Spleen (tissue), 11 donors: ENCODE results near the gene BSND. TPM values are rescaled to one million over a fixed set of nuclear protein-coding genes. Genes with fewer than 3 reads are reported as not detected.
A peak's percentile ranks its signal among the peaks of the same experiment; 100 is the strongest.

Experiments used
- DNase-seq: peaks from one replicate; pipeline ENCODE4 v3.0.0-alpha.2; 2020
- H3K27ac ChIP-seq, 8 donors: fragments of 200-600 bp; sonication (generic) in 7 of 8; 1 replicate in 4 of 8; 2 replicates in 4 of 8; pipeline versions ENCODE4 v1.5.0 to v1.8.0; 2016 to 2021; ENCODE audit warnings: inconsistent platforms in 4 of 8, mild to moderate bottlenecking in 4 of 8, moderate library complexity in 1 of 8
- H3K27me3 ChIP-seq, 7 donors: fragments of 200-600 bp; sonication (generic) in 6 of 7; replicated peaks in 1 of 7; 1 replicate in 4 of 7; 2 replicates in 3 of 7; pipeline versions ENCODE4 v1.5.0 to v1.8.0; 2016 to 2021; ENCODE audit warnings: inconsistent platforms in 3 of 7, mild to moderate bottlenecking in 1 of 7
- H3K36me3 ChIP-seq, 6 donors: fragments of 200-600 bp; sonication (generic) in 5 of 6; 1 replicate in 4 of 6; 2 replicates in 2 of 6; pipeline versions ENCODE4 v1.5.0 to v1.8.0; 2016 to 2021; ENCODE audit warnings: inconsistent platforms in 2 of 6
- H3K4me1 ChIP-seq, 6 donors: fragments of 200-600 bp; sonication (generic) in 5 of 6; 1 replicate in 3 of 6; 2 replicates in 3 of 6; pipeline versions ENCODE4 v1.5.0 to v1.8.0; 2016 to 2021; ENCODE audit warnings: inconsistent platforms in 3 of 6
- H3K4me3 ChIP-seq, 8 donors: fragments of 200-600 bp; sonication (generic) in 7 of 8; 1 replicate in 4 of 8; 2 replicates in 4 of 8; pipeline versions ENCODE4 v1.5.0 to v1.8.0; 2016 to 2021; ENCODE audit warnings: inconsistent platforms in 4 of 8, mild to moderate bottlenecking in 4 of 8, moderate library complexity in 2 of 8
- H3K9me3 ChIP-seq, 8 donors: fragments of 200-600 bp; sonication (generic) in 7 of 8; 1 replicate in 4 of 8; 2 replicates in 4 of 8; pipeline versions ENCODE4 v1.5.0 to v1.8.0; 2016 to 2021; ENCODE audit warnings: inconsistent platforms in 4 of 8
- CTCF ChIP-seq, 11 experiments: fragments of 200-600 bp in 7 of 11; fragments of 450-650 bp in 4 of 11; sonication (generic) in 4 of 11; IDR thresholded peaks in 8 of 11; conservative IDR thresholded peaks in 3 of 11; 1 replicate in 7 of 11; 2 replicates in 4 of 11; pipeline versions ENCODE4 v1.4.0 to v1.8.0; 2016 to 2021; ENCODE audit warnings: antibody characterized with exemption in 11 of 11, inconsistent platforms in 4 of 11, mild to moderate bottlenecking in 1 of 11
- POLR2A ChIP-seq, 3 donors: fragments of 450-650 bp; IDR thresholded peaks; one replicate each; pipeline ENCODE4 v1.5.1; 2017; ENCODE audit warnings: antibody characterized with exemption in 3 of 3, mild to moderate bottlenecking in 1 of 3
- POLR2AphosphoS5 ChIP-seq, 3 donors: sonication (generic); formaldehyde crosslinking; IDR thresholded peaks; one replicate each; pipeline ENCODE4 v1.5.1; 2017; ENCODE audit warnings: antibody characterized with exemption in 3 of 3
- WGBS, 5 donors: extraction: QIAGEN DNeasy Blood & Tissue Kit in 3 of 5; methylation state at CpG; one replicate each; pipeline versions ENCODE4 v1.1.5 to v1.1.7; 2013 to 2018; 5-methylcytosine and 5-hydroxymethylcytosine counted together
- intact Hi-C: fragments of 100-400 bp; cut with DNase I; formaldehyde crosslinking; loops from one replicate; pipeline ENCODE4 v1.15.0; 2023; ENCODE audit warnings: low total_unique reads
- polyA plus RNA-seq, 3 donors: library from polyadenylated mRNA; stranded (reverse); fragments of 200-250 nt; gene quantifications; one replicate each; pipeline ENCODE4 v1.2.1, GENCODE V29; 2013
- total RNA-seq, 7 donors: library from RNA; depleted of rRNA in 3 of 7; stranded (reverse); fragments of >200 nt in 3 of 7; fragmentation: NEBNext Ultra II Directional in 4 of 7; extraction: Animal tissue kit (Norgen Biotek cat#: 25700) in 4 of 7; gene quantifications; one replicate each; pipeline versions ENCODE4 v1.1.0 to v1.2.1, GENCODE V29; 2016 to 2021
- donor health status: healthy with polysubstance abuse.
- donor health status: DM: no; HTN: no; CAD: no; lungs with moderate emphysema.
- donor health status: DM: no; HTN: no; CAD: no.
- donor health status: Bipolar disorder and iron deficiency.
- donor health status: healthy.
- donor health status: DM: no; HTN: no; CAD: no.
- donor health status: DM: yes; HTN: yes; CAD: no.

The BSND gene
- total and polyA plus RNA-seq, 10 donors = 0.02 to 0.20 (median 0.09) TPM; not detected in 5

GRCh38 chr1:55038552-55038838, 39.8 kb downstream of the BSND start:
- Histone ChIP-seq H3K9me3 (no peaks in the 10 kb centered on the region), H3K36me3 (no peaks in the 10 kb centered on the region), H3K4me1 (peaks cover 0 to 40% (median 13%) of the 10 kb centered on the region in 6 donors), H3K27ac (peak overlapping the region in 1 of 8 donors; percentile 62), H3K27me3 (peaks cover 0 to 87% (median 22%) of the 10 kb centered on the region in 7 donors), H3K4me3 (no peak overlapping the region)
- DNase-seq = no peak
- intact Hi-C loops = no loop called here
- TF ChIP-seq CTCF (IDR thresholded peaks at IDR 0.05 in 8 of 11, conservative IDR thresholded peaks at IDR 0.05 in 3 of 11) (no peak), POLR2AphosphoS5 (IDR thresholded peaks at IDR 0.05) (no peak), POLR2A (IDR thresholded peaks at IDR 0.05) (no peak)
- WGBS, 5 donors = 82 to 91% (median 87%) methylated on average over 3 of the region's 3 CpGs

- 36 to 49% (median 42%) methylated on average over 9 of the region's 9 CpGs for WGBS, 5 donors
- peak overlapping the region in 1 of 8 donors; percentile 72 for H3K27ac ChIP-seq
- peak overlapping the region in 2 of 8 donors; percentile 36 to 38 for H3K4me3 ChIP-seq
- H3K9me3 ChIP-seq = no peaks in the 10 kb centered on the region
- peaks cover 0 to 40% (median 13%) of the 10 kb centered on the region in 6 donors for H3K4me1 ChIP-seq
- no peak for DNase-seq
- peaks cover 0 to 82% (median 22%) of the 10 kb centered on the region in 7 donors for H3K27me3 ChIP-seq
- no peaks in the 10 kb centered on the region for H3K36me3 ChIP-seq
- intact Hi-C loops = no loop called here
- TF ChIP-seq POLR2AphosphoS5 (IDR thresholded peaks at IDR 0.05) = no peak
- TF ChIP-seq CTCF (IDR thresholded peaks at IDR 0.05 in 8 of 11, conservative IDR thresholded peaks at IDR 0.05 in 3 of 11) = no peak
- no peak for TF ChIP-seq POLR2A (IDR thresholded peaks at IDR 0.05)
Measured at GRCh38 chr1:55038974-55039341, 40.2 kb downstream of the BSND start.

GRCh38 chr1:55039342-55040082, 40.8 kb downstream of the BSND start, which contains the start of gene PCSK9:
Gene PCSK9 (plus strand): TSS chr1:55039548. CDS start chr1:55039838, 290 bp downstream.
- 2 to 6% (median 4%) methylated on average over 16 to 67 of the region's 67 CpGs for WGBS, 5 donors
- H3K27me3 ChIP-seq = peaks cover 0 to 78% (median 22%) of the 10 kb centered on the region in 7 donors
- intact Hi-C loops = no loop called here

More at GRCh38 chr1:55039342-55040082, 40.8 kb downstream of the BSND start, which contains the start of gene PCSK9:
- Histone ChIP-seq H3K27ac (peak within 1 kb of the TSS in 1 of 8 donors; percentile 72), H3K4me3 (peak within 1 kb of the TSS in 4 of 8 donors; percentile 19 to 38 (median 33)), H3K36me3 (peaks cover 0 to 5% (median 0%) of the 10 kb centered on the region in 6 donors), H3K9me3 (no peaks in the 10 kb centered on the region), H3K4me1 (peaks cover 0 to 40% (median 13%) of the 10 kb centered on the region in 6 donors)
- TF ChIP-seq CTCF (IDR thresholded peaks at IDR 0.05 in 8 of 11, conservative IDR thresholded peaks at IDR 0.05 in 3 of 11) (no peak), POLR2AphosphoS5 (IDR thresholded peaks at IDR 0.05) (no peak), POLR2A (IDR thresholded peaks at IDR 0.05) (no peak)
- DNase-seq = no peak
